ENCODE data around the gene SWSAP1. TPM values are rescaled to one million over a fixed set of nuclear protein-coding genes. Genes with fewer than 3 reads are reported as not detected.
"Not testable (repeated sequence)": the region's sequence is repeated elsewhere in the genome, so short reads cannot be mapped to it uniquely, and the experiment has no call there.

SWSAP1 gene
- total RNA-seq, 1 experiment from 2014 or later: 0.79 TPM

GRCh38 chr19:11400798-11401197 lies 26.3 kb downstream of the SWSAP1 start:
- H3K36me3 ChIP-seq: no peaks in the 10 kb centered on the region
- no peak overlapping the region for H3K4me3 ChIP-seq
- no peak for DNase-seq (ENCODE audit: low read depth in 1 of 2, low spot score in 2 of 2)
- no peaks in the 10 kb centered on the region for H3K27me3 ChIP-seq (replicated peaks)
- H3K27ac ChIP-seq: no peak overlapping the region
- H3K4me1 ChIP-seq (replicated peaks): no peaks in the 10 kb centered on the region
- no peaks in the 10 kb centered on the region for H3K9me3 ChIP-seq (replicated peaks)

- no peak overlapping the region for H3K27ac ChIP-seq
- no peak for DNase-seq (ENCODE audit: low read depth in 1 of 2, low spot score in 2 of 2)
- no peaks in the 10 kb centered on the region; the same call in 1 of the 2 replicates for H3K27me3 ChIP-seq (replicated peaks)
- H3K9me3 ChIP-seq (replicated peaks): no peaks in the 10 kb centered on the region
- H3K4me1 ChIP-seq (replicated peaks): no peaks in the 10 kb centered on the region
- H3K36me3 ChIP-seq: no peaks in the 10 kb centered on the region
- H3K4me3 ChIP-seq: no peak overlapping the region
These were observed 27.5 kb downstream of the SWSAP1 start for GRCh38 chr19:11401808-11402543.

- no peaks in the 10 kb centered on the region for H3K4me1 ChIP-seq (replicated peaks)
- H3K27ac ChIP-seq: no peak overlapping the region
- H3K36me3 ChIP-seq: no peaks in the 10 kb centered on the region
- H3K27me3 ChIP-seq (replicated peaks): no peaks in the 10 kb centered on the region; the same call in 1 of the 2 replicates
- no peak for DNase-seq (ENCODE audit: low read depth in 1 of 2, low spot score in 2 of 2)
- H3K9me3 ChIP-seq (replicated peaks): no peaks in the 10 kb centered on the region
- H3K4me3 ChIP-seq: no peak overlapping the region
These were observed 30.2 kb downstream of the SWSAP1 start for GRCh38 chr19:11404588-11405222.

GRCh38 chr19:11405846-11406643 lies 31.6 kb downstream of the SWSAP1 start:
- Histone ChIP-seq H3K4me1 (replicated peaks) (peaks cover 5% of the 10 kb centered on the region; the same call in 1 of the 2 replicates), H3K36me3 (no peaks in the 10 kb centered on the region), H3K9me3 (replicated peaks) (no peaks in the 10 kb centered on the region), H3K27me3 (replicated peaks) (no peaks in the 10 kb centered on the region; the same call in 1 of the 2 replicates), H3K27ac (no peak overlapping the region), H3K4me3 (no peak overlapping the region)
- DNase-seq (ENCODE audit: low read depth in 1 of 2, low spot score in 2 of 2): no peak

GRCh38 chr19:11406703-11407236 lies 32.3 kb downstream of the SWSAP1 start:
- H3K36me3 ChIP-seq; H3K27ac ChIP-seq; H3K4me1 ChIP-seq (replicated peaks); H3K4me3 ChIP-seq; DNase-seq (ENCODE audit: low read depth in 1 of 2, low spot score in 2 of 2); H3K9me3 ChIP-seq (replicated peaks); H3K27me3 ChIP-seq (replicated peaks): not testable (repeated sequence)

- Histone ChIP-seq H3K9me3 (replicated peaks) (no peaks in the 10 kb centered on the region), H3K4me1 (replicated peaks) (peaks cover 5% of the 10 kb centered on the region; the same call in 1 of the 2 replicates), H3K4me3 (no peak overlapping the region), H3K27ac (no peak overlapping the region), H3K27me3 (replicated peaks) (no peaks in the 10 kb centered on the region; the same call in 1 of the 2 replicates), H3K36me3 (no peaks in the 10 kb centered on the region)
- DNase-seq (ENCODE audit: low read depth in 1 of 2, low spot score in 2 of 2): no peak
These were observed 34.1 kb downstream of the SWSAP1 start for GRCh38 chr19:11408591-11408990.

- Histone ChIP-seq H3K4me3 (no peak overlapping the region), H3K27me3 (replicated peaks) (no peaks in the 10 kb centered on the region; the same call in 1 of the 2 replicates), H3K27ac (no peak overlapping the region), H3K9me3 (replicated peaks) (no peaks in the 10 kb centered on the region), H3K4me1 (replicated peaks) (peaks cover 5% of the 10 kb centered on the region; the same call in 1 of the 2 replicates), H3K36me3 (no peaks in the 10 kb centered on the region)
- peak in 1 of 2 experiments; percentile 28 for DNase-seq (ENCODE audit: low read depth in 1 of 2, low spot score in 2 of 2)
These were observed 36.2 kb downstream of the SWSAP1 start for GRCh38 chr19:11410682-11411081.

GRCh38 chr19:11414544-11414943 lies 40.1 kb downstream of the SWSAP1 start:
- peaks cover 13% of the 10 kb centered on the region for H3K4me1 ChIP-seq (replicated peaks)
- no peak for DNase-seq (ENCODE audit: low read depth in 1 of 2, low spot score in 2 of 2)
- peaks cover 11% of the 10 kb centered on the region for H3K27me3 ChIP-seq (replicated peaks)
- no peak overlapping the region for H3K4me3 ChIP-seq
- H3K9me3 ChIP-seq (replicated peaks): no peaks in the 10 kb centered on the region
- no peaks in the 10 kb centered on the region for H3K36me3 ChIP-seq
- H3K27ac ChIP-seq: no peak overlapping the region

GRCh38 chr19:11416346-11417052 lies 42.0 kb downstream of the SWSAP1 start:
- DNase-seq (ENCODE audit: low read depth in 1 of 2, low spot score in 2 of 2): no peak
- Histone ChIP-seq H3K27me3 (replicated peaks) (peaks cover 29% of the 10 kb centered on the region), H3K36me3 (no peaks in the 10 kb centered on the region), H3K27ac (no peak overlapping the region), H3K4me3 (no peak overlapping the region), H3K4me1 (replicated peaks) (peaks cover 8% of the 10 kb centered on the region), H3K9me3 (replicated peaks) (no peaks in the 10 kb centered on the region)

- DNase-seq (ENCODE audit: low read depth in 1 of 2, low spot score in 2 of 2): no peak
- H3K4me1 ChIP-seq (replicated peaks): peaks cover 14% of the 10 kb centered on the region
- 0 out of 2 replicates have a peak, but pooled peaks cover 3% of the 10 kb centered on the region for H3K9me3 ChIP-seq (replicated peaks)
- no peaks in the 10 kb centered on the region for H3K36me3 ChIP-seq
- no peak overlapping the region for H3K27ac ChIP-seq
- peaks cover 44% of the 10 kb centered on the region for H3K27me3 ChIP-seq (replicated peaks)
- H3K4me3 ChIP-seq: no peak overlapping the region
These were observed 43.7 kb downstream of the SWSAP1 start for GRCh38 chr19:11418094-11418548.

- Histone ChIP-seq H3K27ac (no peak within 1 kb of the TSS), H3K27me3 (replicated peaks) (peaks cover 48% of the 10 kb centered on the region), H3K9me3 (replicated peaks) (0 out of 2 replicates have a peak, but pooled peaks cover 3% of the 10 kb centered on the region), H3K4me3 (peak within 1 kb of the TSS; percentile 29), H3K36me3 (no peaks in the 10 kb centered on the region), H3K4me1 (replicated peaks) (peaks cover 14% of the 10 kb centered on the region)
- no peak for DNase-seq (ENCODE audit: low read depth in 1 of 2, low spot score in 2 of 2)
These were observed 44.4 kb downstream of the SWSAP1 start, which contains the start of gene RGL3 for GRCh38 chr19:11418549-11419506. TSS of gene RGL3 (minus strand) at chr19:11419314. CDS start at chr19:11419278, 36 bp downstream.

Data from SJSA1 (cell line).